Fibroblast of upper back skin (primary cell): ENCODE data around the gene CENPU.
A peak's percentile ranks its signal among the peaks of the same experiment; 100 is the strongest.
"Not testable (repeated sequence)": the region's sequence is repeated elsewhere in the genome, so short reads cannot be mapped to it uniquely, and the experiment has no call there.

Source experiments
- DNase-seq: peaks from one replicate; pipeline ENCODE4 v3.0.0-alpha.2; 2013

The CENPU gene, protein sequence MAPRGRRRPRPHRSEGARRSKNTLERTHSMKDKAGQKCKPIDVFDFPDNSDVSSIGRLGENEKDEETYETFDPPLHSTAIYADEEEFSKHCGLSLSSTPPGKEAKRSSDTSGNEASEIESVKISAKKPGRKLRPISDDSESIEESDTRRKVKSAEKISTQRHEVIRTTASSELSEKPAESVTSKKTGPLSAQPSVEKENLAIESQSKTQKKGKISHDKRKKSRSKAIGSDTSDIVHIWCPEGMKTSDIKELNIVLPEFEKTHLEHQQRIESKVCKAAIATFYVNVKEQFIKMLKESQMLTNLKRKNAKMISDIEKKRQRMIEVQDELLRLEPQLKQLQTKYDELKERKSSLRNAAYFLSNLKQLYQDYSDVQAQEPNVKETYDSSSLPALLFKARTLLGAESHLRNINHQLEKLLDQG

DNA sequence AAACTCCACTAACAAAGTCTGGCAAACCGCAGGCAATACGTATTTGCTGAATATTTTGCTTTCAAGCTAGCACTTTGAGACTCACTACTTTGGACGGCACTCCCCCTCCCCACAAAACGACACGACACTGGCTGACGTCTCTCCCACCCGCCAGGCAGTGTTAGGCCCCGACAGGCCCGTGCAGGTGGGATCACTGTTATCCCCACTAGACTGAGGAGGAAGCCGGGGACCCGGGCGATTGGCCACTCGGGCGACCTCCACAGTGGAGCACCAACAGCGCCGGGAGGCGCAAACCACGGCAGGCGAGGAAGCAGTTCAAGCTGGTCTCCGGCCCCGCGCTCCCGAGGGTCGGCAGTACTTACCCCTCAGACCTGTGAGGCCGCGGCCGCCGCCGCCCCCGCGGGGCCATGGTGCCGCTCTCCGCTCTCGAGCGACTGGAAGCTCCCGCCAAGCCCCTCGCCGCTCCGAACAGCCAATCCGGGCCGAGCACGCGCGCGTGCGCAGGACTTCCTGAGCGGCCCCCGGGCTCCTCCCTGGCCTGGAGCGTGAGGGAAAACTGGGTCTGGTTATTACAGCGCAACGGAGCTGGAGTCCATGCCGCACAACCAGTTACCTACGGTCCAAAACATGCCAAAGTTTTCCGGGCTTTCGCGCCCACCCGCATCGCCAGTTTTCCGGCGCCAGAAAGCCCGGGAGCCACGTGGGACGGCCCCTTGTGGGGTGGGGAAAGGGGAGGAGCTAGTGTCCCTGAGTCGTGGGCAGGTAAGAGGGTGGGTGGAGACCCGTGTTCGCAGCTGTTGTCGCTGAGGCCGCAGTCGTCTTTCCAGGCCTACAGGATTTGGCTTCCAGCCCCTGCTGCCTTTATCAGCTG is at the start of gene CENPU:
Gene CENPU (minus strand): TSS at position 443 of the 871 bp plus-strand sequence. CDS start 34 bp downstream, at position 409.
- peak; percentile 99 for DNase-seq

DNA sequence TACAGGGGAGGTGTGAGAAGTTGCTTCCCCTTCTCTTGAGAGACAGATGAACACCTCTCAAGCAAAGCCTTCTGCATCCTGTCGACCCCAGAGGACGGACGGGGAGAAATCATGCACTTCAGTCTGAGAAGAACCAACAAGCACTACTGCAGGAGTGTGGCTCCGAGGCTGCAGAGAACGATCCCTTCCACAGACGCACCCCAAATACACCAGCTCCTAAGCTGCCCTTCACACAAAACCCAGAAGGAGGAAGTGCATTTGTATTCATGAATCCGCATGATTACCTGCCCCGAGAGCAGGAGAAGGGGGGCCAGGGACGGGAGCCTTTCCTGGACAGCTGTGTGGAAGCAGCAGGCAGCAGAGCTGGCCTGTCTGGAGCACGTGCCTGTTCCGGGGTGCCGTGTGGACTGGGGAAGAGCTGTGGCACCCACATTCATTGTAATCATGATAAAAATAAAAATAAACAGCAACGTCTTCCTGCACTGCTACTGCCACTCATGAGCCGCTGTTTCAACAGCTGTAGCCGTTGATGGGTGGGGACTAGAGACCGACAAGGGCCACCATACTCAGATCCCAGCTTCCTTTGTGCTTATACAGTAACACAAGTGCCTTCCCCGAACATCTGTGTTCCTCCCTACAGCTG is 49.0 kb upstream of the CENPU start:
- DNase-seq, result no peak

DNA sequence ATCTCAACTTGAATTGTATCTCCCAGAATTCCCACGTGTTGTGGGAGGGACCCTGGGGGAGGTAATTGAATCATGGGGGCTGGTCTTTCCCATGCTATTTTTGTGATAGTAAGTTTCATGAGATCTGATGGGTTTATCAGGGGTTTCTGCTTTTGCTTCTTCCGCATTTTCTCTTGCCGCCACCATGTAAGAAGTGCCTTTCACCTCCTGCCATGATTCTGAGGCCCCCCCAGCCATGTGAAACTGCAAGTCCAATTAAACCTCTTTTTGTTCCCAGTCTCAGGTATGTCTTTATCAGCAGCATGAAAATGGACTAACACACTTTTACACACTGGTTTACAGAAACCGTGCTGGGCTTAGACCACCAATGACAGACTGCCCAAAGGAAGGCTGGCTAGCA is 45.3 kb upstream of the CENPU start:
- not testable (repeated sequence) for DNase-seq

DNA sequence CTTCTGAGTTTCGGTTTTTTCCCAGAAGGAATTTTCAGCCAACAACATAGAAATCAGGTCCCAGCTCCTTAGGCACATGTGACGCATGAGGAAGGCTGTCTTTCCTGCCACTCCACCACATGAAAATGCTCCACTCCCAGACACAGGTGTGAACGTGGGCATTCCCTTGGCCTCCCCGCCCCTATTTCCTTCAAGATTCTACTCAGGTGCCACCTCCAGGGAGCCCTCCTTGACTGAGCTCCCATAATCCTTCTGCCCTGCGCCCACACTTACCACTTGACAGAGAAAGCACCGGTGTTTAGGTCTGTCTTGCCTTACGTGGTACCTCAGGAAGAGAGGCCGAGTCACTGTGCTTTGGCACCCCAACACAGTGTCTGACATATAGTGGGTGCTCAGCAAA is 44.4 kb upstream of the CENPU start:
- DNase-seq, result no peak

DNA sequence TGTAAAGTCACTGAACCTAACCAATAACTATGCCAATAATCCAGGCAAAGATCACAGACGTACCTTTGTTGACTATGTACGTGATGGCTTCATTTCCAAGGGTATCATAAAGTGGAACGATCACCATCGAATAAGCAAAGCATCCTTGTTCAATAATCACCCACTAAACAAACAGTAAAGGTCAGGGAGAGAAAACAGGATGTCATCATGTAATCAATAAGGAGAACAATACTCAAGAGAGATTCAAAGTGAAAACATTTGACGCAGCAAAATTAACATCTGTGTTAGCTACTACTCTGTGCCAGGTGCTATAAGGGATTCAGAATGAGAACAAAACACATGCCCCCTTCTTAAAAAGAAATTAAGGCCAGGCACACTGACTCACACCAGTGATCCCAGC is 42.9 kb upstream of the CENPU start:
- no peak for DNase-seq

DNA sequence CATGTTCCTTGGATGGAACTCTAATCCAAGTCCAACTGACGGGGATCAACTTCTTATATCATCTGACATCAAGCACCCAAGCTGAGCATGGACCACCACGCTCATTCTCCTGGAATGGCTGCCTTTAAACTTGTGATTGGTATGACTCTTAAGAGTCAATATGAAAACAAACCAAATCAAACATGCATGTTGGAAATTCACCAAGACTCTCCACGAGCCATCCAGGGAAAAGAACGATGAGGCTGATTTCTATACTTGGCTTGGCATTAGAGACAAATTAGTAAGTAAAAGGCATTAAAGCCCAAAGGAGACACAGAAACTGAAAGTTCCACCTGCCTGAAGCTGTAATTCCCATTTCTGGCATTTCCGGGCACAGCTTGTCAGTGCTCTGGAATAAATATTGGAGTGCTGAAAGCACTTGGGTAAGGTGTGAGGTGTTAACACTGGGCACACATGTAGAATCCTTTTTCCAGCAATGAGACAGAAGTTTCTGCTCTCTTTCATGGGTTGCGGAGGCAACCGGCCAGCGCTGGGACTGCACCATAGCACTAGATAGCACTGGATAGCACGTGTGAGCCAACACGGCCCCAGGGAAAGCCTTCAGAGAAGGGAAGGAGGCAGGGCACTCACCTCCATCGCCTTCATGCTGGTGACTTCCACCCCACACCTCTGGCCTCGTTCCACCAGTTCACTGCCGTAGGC is 42.1 kb upstream of the CENPU start:
- no peak for DNase-seq

DNA sequence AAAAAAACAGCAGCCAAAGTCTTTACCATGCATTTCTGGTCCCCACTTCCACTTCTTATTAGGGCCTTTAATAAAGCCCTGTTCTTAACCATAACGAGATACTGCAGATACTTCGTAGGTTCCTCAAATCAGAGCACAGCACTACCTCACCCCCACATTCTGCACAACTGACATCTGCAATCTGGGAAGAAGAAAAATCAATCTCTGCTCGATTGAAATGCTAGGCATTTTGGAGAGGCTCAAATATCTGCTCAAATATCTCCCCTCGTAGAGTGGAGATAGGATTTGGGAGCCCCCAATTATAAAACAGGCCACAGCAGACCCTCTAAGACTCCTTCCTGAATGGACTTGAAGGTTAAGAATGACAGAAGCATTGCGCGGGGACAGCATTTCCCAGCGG is 40.3 kb upstream of the CENPU start:
- no peak for DNase-seq

DNA sequence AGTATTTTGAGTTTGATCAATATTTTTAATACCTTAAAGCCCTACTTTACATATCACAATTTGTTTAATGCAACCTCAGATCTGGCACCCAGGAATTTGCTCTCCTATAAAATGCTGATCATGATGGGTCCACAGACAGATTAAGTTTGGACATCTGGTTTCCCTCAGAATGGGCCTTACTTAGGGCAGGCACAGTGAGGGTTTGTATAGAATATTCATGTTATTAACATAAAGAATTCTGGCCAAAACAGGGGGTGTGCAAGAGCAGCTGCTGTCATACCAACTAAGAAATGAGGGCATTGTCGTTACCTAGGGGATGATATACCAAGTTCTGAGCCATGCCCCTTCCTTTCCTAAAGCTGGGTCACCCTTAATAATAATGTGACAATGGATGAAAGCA is 37.5 kb upstream of the CENPU start:
- no peak for DNase-seq

DNA sequence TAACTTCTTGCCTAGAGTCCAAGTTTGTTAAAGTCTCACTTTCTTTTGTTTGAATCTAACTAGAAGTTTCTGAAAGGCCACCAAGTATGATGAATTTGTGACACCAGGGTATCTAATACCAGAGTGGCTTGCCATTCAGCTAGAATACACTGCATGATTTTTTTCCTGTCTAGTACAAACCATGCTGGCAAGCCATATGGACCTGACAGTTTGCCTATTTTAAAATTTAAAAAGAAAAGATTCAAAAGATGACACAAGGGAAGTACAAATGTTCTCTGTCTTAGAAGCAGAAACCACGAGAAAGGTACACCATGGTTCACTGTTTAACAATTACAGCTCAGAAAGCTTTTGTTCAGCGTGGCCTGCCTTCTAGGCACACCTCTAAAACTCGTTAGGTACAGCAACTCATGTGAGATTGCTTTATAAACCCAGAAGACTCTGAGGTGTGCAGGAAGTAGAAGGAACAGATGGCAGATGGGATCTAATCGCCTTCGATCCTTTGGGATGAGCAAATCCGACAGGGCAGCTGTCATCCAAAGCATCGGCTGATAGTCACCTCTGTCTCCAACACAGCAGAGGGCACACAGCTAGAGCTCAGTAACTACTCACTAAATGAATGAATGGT is 35.4 kb upstream of the CENPU start:
- no peak for DNase-seq

DNA sequence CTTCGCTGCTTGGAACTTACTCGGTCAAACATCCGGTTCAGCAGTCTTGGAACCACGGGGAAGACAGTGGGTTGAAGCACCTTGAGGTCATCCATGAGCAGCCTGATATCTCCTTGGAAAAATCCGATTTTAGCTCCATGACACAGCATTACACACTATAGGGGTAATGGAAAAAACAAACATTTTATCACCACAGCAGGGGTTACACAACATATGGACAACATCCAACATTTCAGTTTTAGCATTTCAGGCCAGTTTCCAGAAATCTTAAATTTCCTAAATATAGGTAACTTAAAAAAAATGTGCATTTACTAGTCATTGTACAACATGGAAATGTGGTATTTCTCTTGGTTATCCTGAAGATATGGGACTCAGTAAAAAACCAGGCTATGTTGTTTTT is 34.4 kb upstream of the CENPU start:
- DNase-seq, result peak; percentile 4

DNA sequence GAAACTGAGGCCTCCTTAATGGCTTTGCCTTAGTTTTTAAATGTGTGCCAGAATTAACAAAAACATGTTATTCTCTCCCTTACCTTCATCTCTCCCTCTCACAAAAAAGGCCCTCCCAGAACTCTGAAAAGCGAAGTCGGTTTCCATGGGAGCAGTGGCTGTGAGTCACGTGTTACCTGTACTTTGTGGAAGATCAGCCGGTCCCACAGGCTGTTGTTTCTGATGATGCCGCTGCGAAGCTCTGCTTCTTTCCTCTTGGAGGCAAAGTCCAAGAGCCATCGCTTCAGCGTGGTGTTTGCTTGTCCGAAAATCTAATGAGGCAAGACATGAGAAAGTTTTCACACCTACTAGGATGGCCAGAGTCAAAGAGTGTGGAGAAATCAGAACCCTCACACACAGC is 32.5 kb upstream of the CENPU start:
- no peak for DNase-seq

DNA sequence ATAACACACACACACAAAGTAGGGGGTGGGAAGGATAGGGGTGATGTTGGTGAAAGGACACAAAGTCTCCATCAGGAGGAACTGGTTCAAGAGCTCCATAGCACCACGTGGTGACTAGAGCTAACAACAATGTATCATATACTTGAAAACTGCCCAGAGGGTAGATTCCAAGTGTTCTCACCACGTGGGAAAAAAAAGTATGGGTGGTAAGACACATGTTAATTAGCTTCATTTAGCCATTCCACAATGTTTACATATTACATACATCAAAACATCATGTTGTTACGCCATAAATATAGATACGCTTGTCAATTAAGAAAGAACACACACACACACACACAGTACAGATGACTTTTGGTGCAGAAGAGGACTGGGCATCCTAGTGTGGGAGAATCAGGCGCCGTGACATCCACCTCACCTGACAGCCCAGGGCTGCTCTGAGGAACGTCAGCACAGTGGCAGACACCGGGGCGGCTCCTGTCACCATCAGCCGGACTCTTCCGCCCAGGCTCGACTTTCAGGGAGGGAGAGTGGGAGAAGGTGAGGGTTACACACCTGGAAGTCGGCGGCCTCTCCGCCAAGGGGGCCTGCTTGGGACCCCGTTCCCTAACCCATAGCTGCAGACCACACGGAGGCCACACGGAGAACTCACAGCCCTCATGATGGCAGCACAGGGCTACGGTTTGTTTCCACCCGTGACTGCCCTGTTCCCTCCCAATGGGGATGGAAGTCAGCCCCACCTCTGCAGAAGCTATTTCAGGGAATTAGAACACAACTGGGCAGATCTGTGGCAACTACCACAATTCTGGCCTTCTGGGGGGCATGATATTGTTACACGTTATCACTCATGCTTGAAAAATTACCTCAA is 31.8 kb upstream of the CENPU start:
- no peak for DNase-seq

DNA sequence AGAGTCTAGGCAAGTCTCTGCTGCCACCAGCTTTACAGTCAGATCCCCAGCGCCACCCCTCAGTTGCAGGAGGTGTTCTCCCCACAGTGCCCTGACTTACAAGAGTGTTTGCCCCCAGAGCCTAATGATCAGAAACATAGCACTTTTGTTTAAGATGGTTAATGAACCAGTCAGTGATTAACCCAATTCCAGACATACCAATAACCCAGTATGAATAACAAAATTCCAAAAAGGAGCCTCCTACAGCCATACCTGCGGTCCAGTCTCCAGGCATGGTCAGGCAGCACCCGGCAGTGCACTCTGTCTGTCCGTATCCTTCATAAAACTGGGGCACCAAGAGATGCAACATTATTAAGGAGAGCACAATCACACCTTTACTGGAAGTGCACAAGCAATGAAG is 30.7 kb upstream of the CENPU start:
- no peak for DNase-seq

DNA sequence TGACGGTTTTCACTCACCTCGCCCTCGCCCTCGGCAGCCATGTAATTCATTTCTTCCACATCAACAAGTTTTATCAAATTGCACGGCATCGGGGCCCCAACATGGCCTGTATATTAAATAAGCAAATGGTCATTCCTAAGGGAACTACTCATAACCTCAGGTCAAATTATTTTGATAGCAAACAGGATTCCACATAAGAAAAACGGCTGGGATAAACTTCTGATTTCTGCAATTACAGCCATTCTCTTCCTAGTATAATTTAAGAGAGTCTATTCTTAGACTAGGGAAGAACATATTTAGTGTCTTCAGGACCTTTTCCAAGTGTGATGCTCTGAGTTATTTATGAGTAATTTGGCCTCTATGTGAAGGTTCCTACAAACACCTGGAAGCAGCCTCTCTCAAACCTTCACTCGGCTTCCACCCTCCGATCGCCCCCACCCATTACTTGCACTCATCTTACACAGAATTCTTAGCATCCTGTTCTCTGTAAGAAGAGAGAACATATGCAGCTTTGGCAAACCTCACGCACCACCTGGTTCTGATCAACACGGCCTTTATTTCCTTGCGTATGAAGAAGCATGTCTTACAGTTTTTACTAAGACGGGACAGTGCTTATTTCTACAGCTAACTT is 29.4 kb upstream of the CENPU start:
- DNase-seq, result peak; percentile 86

DNA sequence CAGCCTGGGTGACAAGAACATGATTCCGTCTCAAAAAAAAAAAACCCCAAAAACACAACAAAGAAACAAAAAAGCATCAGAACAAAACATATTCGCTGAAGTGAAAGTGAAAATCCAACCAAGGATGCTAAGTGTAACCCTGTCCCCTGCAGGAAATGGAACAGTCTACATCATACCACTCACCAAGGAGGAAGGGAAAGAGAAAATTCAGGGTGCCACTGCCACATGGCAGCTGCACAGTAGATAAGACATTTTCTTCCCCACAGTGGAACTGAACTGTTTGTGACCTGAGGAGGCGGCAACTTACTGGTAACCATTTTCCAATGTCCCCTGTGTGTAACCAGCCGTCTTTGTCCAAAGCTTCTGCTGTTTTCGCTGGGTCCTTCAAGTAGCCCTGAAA is 28.2 kb upstream of the CENPU start:
- DNase-seq, result no peak

DNA sequence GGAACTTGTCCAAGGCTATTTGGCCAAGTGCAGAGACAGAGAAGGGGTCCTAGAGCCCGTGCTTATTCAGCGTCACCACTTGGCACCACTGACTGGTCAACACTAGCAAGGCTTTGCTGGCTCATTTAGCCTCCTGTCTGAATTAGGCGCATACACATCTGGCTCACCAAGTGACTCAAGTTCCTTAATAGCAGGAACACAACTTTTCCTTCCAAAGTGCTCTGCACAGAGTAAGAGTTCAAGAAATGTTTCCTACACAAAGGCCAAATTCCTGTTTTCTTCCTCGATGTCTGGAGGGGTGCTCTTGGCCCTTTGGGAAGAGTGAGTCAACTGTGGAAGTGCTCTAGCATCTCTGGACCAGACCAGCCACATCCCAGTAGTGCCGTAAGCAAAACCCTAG is 26.8 kb upstream of the CENPU start:
- no peak for DNase-seq

DNA sequence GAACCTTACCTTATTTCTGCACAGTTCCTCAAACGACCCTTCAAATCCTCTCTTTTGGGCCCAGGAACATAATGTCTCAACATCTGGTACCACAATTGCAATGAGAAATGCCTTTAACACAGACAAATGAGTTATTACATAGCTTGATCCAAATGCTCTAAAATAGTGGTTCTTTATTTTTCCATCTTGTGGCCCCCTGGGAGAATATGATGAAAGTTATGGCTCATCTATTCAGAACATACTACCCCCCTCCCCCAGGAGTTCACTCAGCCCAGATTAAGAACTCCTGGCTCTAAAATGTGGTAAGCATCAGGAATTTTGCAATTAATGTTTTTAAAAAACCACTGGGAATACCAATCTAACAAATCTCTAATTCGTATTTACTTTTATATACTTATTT is 23.9 kb upstream of the CENPU start:
- DNase-seq, result peak; percentile 76

DNA sequence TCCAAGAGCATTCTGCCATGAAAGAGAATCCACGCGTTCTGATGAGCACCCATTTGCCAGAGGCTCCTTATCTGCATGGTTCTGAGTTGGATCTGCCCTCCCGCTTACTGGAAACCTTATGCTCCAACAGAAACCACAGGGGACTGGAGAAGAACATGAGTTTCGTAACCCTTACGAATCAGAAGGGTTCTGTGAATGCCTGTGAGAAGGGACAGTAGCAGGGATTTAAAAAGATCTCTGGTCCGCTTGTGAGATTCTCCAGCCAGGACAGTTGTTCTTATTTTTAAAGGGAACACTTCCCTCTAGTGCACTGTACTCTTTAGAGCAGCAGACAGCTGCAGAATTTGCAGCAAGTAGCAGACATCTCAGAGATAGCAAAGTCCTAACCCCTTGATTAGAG is 22.5 kb upstream of the CENPU start:
- peak; percentile 44 for DNase-seq

DNA sequence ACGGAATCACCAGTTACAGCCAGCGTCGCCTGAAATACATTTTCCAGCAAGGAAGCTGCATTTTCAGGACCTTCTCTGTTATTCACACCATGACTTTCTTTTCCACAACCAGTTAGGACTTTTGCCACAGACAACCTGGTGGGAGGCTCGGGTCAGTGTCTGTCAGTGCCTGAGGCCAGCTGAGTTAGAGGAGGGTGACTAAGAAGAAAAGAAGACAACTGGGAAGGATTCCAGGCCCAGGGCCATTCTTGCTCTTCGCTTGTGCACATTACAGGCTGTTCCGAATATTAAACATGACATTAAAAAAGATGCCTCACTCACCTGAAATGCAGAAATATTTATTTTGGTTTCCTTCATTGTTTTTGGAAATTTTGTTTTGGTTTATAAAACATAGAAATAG is 21.4 kb upstream of the CENPU start:
- DNase-seq, result peak; percentile 54

DNA sequence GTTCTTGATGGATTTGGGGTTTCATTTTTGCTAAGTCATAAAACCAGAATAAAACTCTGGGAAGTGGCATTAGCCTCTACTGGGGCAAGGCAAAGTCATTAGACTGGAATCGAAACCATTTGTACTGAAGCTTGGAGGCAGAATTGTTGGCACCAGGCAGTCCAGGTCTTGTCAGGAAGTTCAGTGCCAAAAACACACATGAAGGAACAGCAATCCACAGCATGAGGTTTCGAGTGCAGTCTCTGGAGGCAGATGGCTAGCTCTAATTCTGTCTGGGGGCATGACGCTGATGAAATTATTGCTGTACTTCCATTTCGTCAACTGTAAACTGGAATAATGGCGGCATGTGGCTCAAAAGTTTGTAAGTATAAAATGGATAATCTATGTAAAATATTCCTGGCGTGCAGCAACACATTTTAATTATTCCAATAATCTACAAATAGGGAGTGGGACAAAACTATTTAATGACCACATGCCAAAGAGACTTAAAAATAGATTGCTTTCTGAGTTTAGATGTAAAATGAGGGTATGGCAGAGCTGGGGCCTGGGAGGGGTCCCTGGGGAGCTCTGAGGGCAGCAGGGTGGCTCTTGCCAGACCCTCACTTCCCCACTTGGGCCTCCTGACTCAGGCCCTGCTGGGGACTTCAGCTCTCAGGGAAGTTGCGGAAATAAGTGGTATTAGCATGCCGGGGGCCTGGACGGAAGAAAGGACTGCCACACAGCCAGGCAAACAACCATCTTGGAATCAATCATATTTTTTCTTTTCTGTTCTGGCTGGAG is 18.8 kb upstream of the CENPU start:
- no peak for DNase-seq
